Skeletal muscle tissue (tissue), 4 donors: Measurements from ENCODE around the gene CCDC170. TPM values are rescaled to one million over a fixed set of nuclear protein-coding genes. Genes with fewer than 3 reads are reported as not detected.

Experiments used
- H3K27ac ChIP-seq: one replicate; pipeline ENCODE4 v1.7.0; 2013; ENCODE audit warnings: mild to moderate bottlenecking, low read depth, low read length, inconsistent platforms
- H3K27me3 ChIP-seq, 3 donors: one replicate each; pipeline ENCODE4 v1.7.0; 2013; ENCODE audit warnings: low read length in 3 of 3; ENCODE audit not compliant: control insufficient read depth in 3 of 3, insufficient read depth in 3 of 3
- H3K36me3 ChIP-seq, 3 donors: one replicate each; pipeline ENCODE4 v1.7.0; 2013; ENCODE audit warnings: low read length in 3 of 3; ENCODE audit not compliant: control insufficient read depth in 3 of 3, insufficient read depth in 3 of 3
- H3K4me1 ChIP-seq, 3 donors: one replicate each; pipeline ENCODE4 v1.7.0; 2013; ENCODE audit warnings: low read length in 3 of 3, mild to moderate bottlenecking in 3 of 3; ENCODE audit not compliant: control insufficient read depth in 3 of 3, insufficient read depth in 3 of 3
- H3K4me3 ChIP-seq, 3 donors: one replicate each; pipeline ENCODE4 v1.7.0; 2013; ENCODE audit warnings: low read length in 3 of 3
- H3K9ac ChIP-seq, 3 donors: one replicate each; pipeline ENCODE4 v1.7.0; 2013; ENCODE audit warnings: low read length in 3 of 3, mild to moderate bottlenecking in 3 of 3, moderate library complexity in 2 of 3, low read depth in 1 of 3
- H3K9me3 ChIP-seq, 3 donors: one replicate each; pipeline ENCODE4 v1.7.0; 2013; ENCODE audit warnings: low read length in 3 of 3; ENCODE audit not compliant: control insufficient read depth in 3 of 3
- total RNA-seq: library from RNA; depleted of rRNA; stranded (reverse); fragments of >200 nt; gene quantifications from one replicate; pipeline ENCODE4 v1.2.3, GENCODE V29; 2014
- donor health status: Osteomylitis.

Gene CCDC170
- total RNA-seq, 1 donor from 2014 or later = 1.0 TPM

DNA sequence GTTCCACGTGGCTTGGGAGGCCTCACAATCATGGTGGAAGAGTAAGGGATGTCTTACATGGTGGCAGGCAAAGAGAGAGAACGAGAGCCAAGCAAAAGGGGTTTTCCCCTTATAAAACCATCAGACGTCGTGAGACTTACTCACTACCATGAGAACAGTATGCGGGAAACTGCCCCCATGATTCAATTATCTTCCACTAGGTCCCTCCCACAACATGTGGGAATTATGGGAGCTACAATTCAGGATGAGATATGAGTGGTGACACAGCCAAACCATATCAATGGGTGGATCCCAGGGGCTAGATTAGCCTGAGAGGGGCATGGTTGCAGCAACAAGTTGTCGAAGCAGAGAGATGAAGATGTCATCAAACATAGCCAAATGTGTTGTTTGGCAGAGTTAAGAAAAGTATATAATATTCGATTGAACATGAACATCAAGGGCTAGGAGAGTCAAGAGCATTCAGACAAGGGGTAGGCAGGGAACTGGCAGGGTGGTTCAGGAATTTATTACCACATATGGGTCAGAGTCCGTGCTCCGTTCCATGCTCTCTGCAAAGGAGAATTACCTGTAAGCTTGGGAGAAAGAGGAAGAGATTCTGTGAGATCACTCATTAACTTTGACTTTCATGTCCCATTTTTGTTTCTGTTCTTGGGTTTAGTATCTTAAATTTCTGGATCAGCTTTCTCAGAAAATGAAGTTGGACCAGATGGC is 98.8 kb downstream of the CCDC170 start:
- H3K4me3 ChIP-seq = no peak overlapping the region
- peaks cover 0 to 8% (median 0%) of the 10 kb centered on the region in 3 donors for H3K9me3 ChIP-seq
- no peak overlapping the region for H3K27ac ChIP-seq
- H3K36me3 ChIP-seq = peaks cover 0 to 4% (median 0%) of the 10 kb centered on the region in 3 donors
- H3K27me3 ChIP-seq = no peaks in the 10 kb centered on the region
- H3K9ac ChIP-seq = no peak overlapping the region
- no peaks in the 10 kb centered on the region for H3K4me1 ChIP-seq

- no peaks in the 10 kb centered on the region for H3K36me3 ChIP-seq
- H3K4me1 ChIP-seq = no peaks in the 10 kb centered on the region
- peak overlapping the region; percentile 29 for H3K27ac ChIP-seq
- peaks cover 0 to 4% (median 0%) of the 10 kb centered on the region in 3 donors for H3K9me3 ChIP-seq
- no peaks in the 10 kb centered on the region for H3K27me3 ChIP-seq
- H3K4me3 ChIP-seq = no peak overlapping the region
- no peak overlapping the region for H3K9ac ChIP-seq
These were observed 115.5 kb downstream of the CCDC170 start for GRCh38 chr6:151609146-151609902.

GRCh38 chr6:151610326-151610725 is 116.5 kb downstream of the CCDC170 start:
- H3K4me1 ChIP-seq = no peaks in the 10 kb centered on the region
- H3K36me3 ChIP-seq = no peaks in the 10 kb centered on the region
- H3K4me3 ChIP-seq = no peak overlapping the region
- H3K9me3 ChIP-seq = peaks cover 0 to 4% (median 0%) of the 10 kb centered on the region in 3 donors
- H3K9ac ChIP-seq = no peak overlapping the region
- no peaks in the 10 kb centered on the region for H3K27me3 ChIP-seq
- no peak overlapping the region for H3K27ac ChIP-seq

DNA sequence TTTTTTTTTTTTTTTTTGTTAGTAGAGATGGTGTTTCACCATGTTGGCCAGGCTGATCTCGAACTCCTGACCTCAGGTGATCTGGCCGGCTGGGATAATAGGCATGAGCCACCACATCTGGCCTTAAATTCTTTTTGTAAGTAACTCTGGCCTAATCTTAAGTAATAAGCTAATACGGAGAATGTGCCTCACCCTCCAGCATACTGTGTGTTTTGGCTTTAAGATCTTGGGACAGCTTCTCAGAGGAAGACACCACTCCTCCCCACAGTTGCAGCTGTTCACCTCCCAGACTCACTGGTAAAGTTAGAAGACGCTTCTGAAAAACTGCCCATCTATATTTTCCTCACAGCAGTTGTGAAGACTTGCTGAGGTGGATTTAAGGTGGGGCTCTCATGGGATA is 120.8 kb downstream of the CCDC170 start:
- no peak overlapping the region for H3K27ac ChIP-seq

DNA sequence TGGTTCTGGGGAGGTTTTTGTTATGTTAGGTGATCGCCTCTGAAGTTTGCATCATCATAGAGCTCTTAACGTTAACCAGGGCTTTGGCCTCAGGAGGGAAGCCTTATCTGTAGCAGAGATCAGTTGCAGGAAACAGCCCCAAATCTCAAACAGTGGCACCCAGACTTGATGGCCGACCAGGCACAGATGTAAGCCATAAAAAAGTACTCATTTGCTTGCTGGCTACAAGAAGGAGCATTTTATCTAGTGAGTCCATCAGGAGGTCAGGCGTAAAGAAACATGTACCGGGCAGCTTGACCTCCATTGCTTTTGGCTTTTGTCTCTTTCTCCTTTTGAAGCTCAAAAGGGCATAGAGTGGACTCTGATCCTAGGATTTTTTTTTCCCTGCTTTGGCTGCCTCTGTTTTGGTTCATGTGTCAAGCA is 122.3 kb downstream of the CCDC170 start:
- no peak overlapping the region for H3K4me3 ChIP-seq
- H3K36me3 ChIP-seq = no peaks in the 10 kb centered on the region
- no peak overlapping the region for H3K27ac ChIP-seq
- H3K9ac ChIP-seq = no peak overlapping the region
- no peaks in the 10 kb centered on the region for H3K4me1 ChIP-seq
- no peaks in the 10 kb centered on the region for H3K9me3 ChIP-seq
- no peaks in the 10 kb centered on the region for H3K27me3 ChIP-seq

More for the DNA sequence above, 120.8 kb downstream of the CCDC170 start:
- no peaks in the 10 kb centered on the region for H3K27me3 ChIP-seq
- no peak overlapping the region for H3K9ac ChIP-seq
- H3K4me3 ChIP-seq = no peak overlapping the region
- no peaks in the 10 kb centered on the region for H3K9me3 ChIP-seq
- H3K4me1 ChIP-seq = no peaks in the 10 kb centered on the region
- no peaks in the 10 kb centered on the region for H3K36me3 ChIP-seq

GRCh38 chr6:151616600-151616999 is 122.8 kb downstream of the CCDC170 start:
- no peaks in the 10 kb centered on the region for H3K4me1 ChIP-seq
- no peak overlapping the region for H3K9ac ChIP-seq
- H3K9me3 ChIP-seq = no peaks in the 10 kb centered on the region
- H3K4me3 ChIP-seq = no peak overlapping the region
- H3K36me3 ChIP-seq = no peaks in the 10 kb centered on the region
- H3K27me3 ChIP-seq = no peaks in the 10 kb centered on the region
- no peak overlapping the region for H3K27ac ChIP-seq

GRCh38 chr6:151617539-151617938 is 123.7 kb downstream of the CCDC170 start:
- H3K4me3 ChIP-seq = no peak overlapping the region
- H3K9me3 ChIP-seq = no peaks in the 10 kb centered on the region
- no peaks in the 10 kb centered on the region for H3K36me3 ChIP-seq
- no peak overlapping the region for H3K9ac ChIP-seq
- no peak overlapping the region for H3K27ac ChIP-seq
- no peaks in the 10 kb centered on the region for H3K4me1 ChIP-seq
- H3K27me3 ChIP-seq = no peaks in the 10 kb centered on the region

DNA sequence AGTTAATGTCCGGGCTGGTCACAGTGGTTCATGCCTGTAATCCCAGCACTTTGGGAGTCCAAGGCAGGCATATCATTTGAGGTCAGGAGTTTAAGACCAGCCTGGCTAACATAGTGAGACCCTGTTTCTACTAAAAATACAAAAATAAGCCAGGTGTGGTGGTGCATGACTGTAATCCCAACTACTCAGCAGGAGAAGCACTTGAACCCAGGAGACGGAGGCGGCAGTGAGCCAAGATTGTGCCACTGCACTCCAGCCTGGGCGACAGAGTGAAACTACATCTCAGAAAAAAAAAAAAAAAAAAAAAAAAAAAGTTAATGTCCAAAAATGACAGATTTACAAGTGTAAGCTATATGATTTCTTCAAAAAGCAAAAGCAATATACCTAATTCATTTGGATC is 124.9 kb downstream of the CCDC170 start:
- Histone ChIP-seq H3K9ac (no peak overlapping the region), H3K36me3 (no peaks in the 10 kb centered on the region), H3K4me1 (no peaks in the 10 kb centered on the region), H3K9me3 (no peaks in the 10 kb centered on the region), H3K4me3 (no peak overlapping the region), H3K27me3 (no peaks in the 10 kb centered on the region), H3K27ac (no peak overlapping the region)

GRCh38 chr6:151620179-151620578 is 126.4 kb downstream of the CCDC170 start:
- H3K27ac ChIP-seq = no peak overlapping the region
- no peaks in the 10 kb centered on the region for H3K36me3 ChIP-seq
- H3K4me1 ChIP-seq = no peaks in the 10 kb centered on the region
- H3K9ac ChIP-seq = no peak overlapping the region
- H3K27me3 ChIP-seq = no peaks in the 10 kb centered on the region
- H3K9me3 ChIP-seq = no peaks in the 10 kb centered on the region
- H3K4me3 ChIP-seq = no peak overlapping the region

GRCh38 chr6:151624071-151624470 is 130.3 kb downstream of the CCDC170 start:
- Histone ChIP-seq H3K4me3 (no peak overlapping the region), H3K9me3 (no peaks in the 10 kb centered on the region), H3K27me3 (no peaks in the 10 kb centered on the region), H3K9ac (no peak overlapping the region), H3K36me3 (no peaks in the 10 kb centered on the region), H3K4me1 (no peaks in the 10 kb centered on the region), H3K27ac (no peak overlapping the region)
